GM19099 (cell line): ENCODE data around the gene OLFML3.

ENCODE experiments used
- POLR2A ChIP-seq: IDR thresholded peaks from 3 replicates; pipeline ENCODE4 v1.6.1; 2011; ENCODE audit warnings: low read depth; ENCODE audit not compliant: insufficient read length; ENCODE audit errors: extremely low read depth

Gene OLFML3

DNA sequence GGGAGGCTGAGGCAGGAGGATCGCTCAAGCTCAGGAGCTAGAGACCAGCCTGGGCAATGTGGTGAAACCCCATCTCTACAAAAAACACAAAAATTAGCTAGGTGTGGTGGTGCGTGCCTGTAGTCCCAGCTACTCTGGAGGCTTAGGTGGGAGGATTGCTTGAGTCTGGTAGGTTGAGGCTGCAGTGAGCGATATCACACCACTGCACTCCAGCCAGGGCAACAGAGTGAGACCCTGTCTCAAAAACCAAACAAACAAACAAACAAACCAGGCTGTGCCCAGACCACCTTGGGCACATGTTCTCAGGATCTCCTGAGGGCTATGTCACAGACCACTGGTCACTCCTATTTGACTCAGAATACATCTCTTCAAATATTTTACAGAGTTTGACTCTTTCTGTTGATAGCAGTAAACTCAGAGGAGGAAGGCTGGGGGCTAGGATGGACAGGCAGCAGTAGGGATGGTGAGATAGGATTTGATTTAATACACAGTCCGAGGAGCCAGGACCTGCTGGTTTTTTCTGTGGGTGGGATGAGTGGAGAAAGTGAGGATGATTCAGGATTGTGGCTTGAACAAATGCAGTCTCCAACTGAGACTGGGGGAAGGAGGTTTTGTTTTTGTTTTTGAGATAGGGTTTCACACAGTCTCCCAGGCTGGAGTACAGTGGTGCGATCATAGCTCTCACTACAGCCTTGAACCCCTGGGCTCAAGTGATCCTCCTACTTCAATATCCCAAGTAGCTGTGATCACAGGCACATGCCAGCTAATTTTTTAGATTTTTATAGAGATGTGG is 46.5 kb downstream of the OLFML3 start:
- no peak for TF ChIP-seq POLR2A

- TF ChIP-seq POLR2A, result no peak
Measured at GRCh38 chr1:114026797-114027196, 47.5 kb downstream of the OLFML3 start.
